Activated B cell treated with CpG ODN at 0.5 μM for 24 hours (primary cell): ENCODE results near the gene PTPRT. TPM values are rescaled to one million over a fixed set of nuclear protein-coding genes. Genes with fewer than 3 reads are reported as not detected.

ENCODE experiments used
- ATAC-seq: fragments of 200-7000 bp; cut with Tn5 transposase; one replicate; pipeline ENCODE4 v1.10.0; 2021; ENCODE audit warnings: low read depth, mild to moderate bottlenecking, moderate library complexity
- CTCF ChIA-PET: fragments of 350-600 bp; sonication (Branson Sonifier 250); formaldehyde crosslinking; loops from one replicate; lab custom pipeline; 2021; ENCODE audit warnings: antibody characterized with exemption; lab: Charles Lee
- POLR2A ChIA-PET: fragments of 350-600 bp; sonication (Branson Sonifier 250); formaldehyde crosslinking; loops from one replicate; lab custom pipeline; 2021; ENCODE audit warnings: antibody characterized with exemption; lab: Charles Lee
- DNase-seq: peaks from one replicate; pipeline ENCODE4 v3.0.0; 2022
- H3K27ac Mint-ChIP-seq: one replicate; pipeline ENCODE4 v1.8.0; 2020; ENCODE audit warnings: mixed read lengths
- H3K27me3 Mint-ChIP-seq: one replicate; pipeline ENCODE4 v1.8.0; 2021; ENCODE audit warnings: mixed read lengths
- H3K36me3 Mint-ChIP-seq: one replicate; pipeline ENCODE4 v1.8.0; 2021; ENCODE audit warnings: low read depth, mixed read lengths
- H3K4me1 Mint-ChIP-seq: one replicate; pipeline ENCODE4 v1.8.0; 2021; ENCODE audit warnings: mixed read lengths
- H3K4me3 Mint-ChIP-seq: one replicate; pipeline ENCODE4 v1.8.0; 2020; ENCODE audit warnings: mild to moderate bottlenecking, mixed read lengths
- H3K9me3 Mint-ChIP-seq: one replicate; pipeline ENCODE4 v1.8.0; 2020; ENCODE audit warnings: mixed read lengths
- CTCF ChIP-seq: fragments of 200-600 bp; IDR thresholded peaks from one replicate; pipeline ENCODE4 v1.8.0; 2022; ENCODE audit warnings: antibody characterized with exemption, mild to moderate bottlenecking
- intact Hi-C: fragments of 100-400 bp; cut with micrococcal nuclease; formaldehyde crosslinking; loops from one replicate; pipeline ENCODE4 v1.15.1; 2024
- total RNA-seq: library from RNA; stranded (reverse); gene quantifications from 2 replicates; pipeline ENCODE4 v1.2.3, GENCODE V29; 2022

The PTPRT gene
- total RNA-seq, 1 donor from 2014 or later: not detected

GRCh38 chr20:43034981-43035724 is 154.6 kb downstream of the PTPRT start:
- Mint-ChIP-seq H3K9me3 (no peaks in the 10 kb centered on the region), H3K27ac (no peak overlapping the region), H3K4me1 (no peaks in the 10 kb centered on the region), H3K27me3 (no peaks in the 10 kb centered on the region), H3K36me3 (no peaks in the 10 kb centered on the region), H3K4me3 (no peak overlapping the region)
- intact Hi-C loops: no loop called here
- DNase-seq: no peak
- POLR2A ChIA-PET: no interaction called here
- TF ChIP-seq CTCF: no peak
- CTCF ChIA-PET: no interaction called here
- ATAC-seq: no peak

GRCh38 chr20:43032459-43032858 is 157.2 kb downstream of the PTPRT start:
- ATAC-seq (no peak), DNase-seq (no peak)
- intact Hi-C loops: no loop called here
- Mint-ChIP-seq H3K9me3 (no peaks in the 10 kb centered on the region), H3K4me1 (no peaks in the 10 kb centered on the region), H3K36me3 (no peaks in the 10 kb centered on the region), H3K4me3 (no peak overlapping the region), H3K27me3 (no peaks in the 10 kb centered on the region), H3K27ac (no peak overlapping the region)
- POLR2A ChIA-PET: no interaction called here
- CTCF ChIA-PET: no interaction called here
- no peak for TF ChIP-seq CTCF

- no peaks in the 10 kb centered on the region for H3K4me1 Mint-ChIP-seq
- DNase-seq (no peak), ATAC-seq (no peak)
- H3K27ac Mint-ChIP-seq: no peak overlapping the region
- intact Hi-C loops: no loop called here
- ChIA-PET POLR2A (no interaction called here), CTCF (no interaction called here)
- H3K9me3 Mint-ChIP-seq: no peaks in the 10 kb centered on the region
- no peaks in the 10 kb centered on the region for H3K27me3 Mint-ChIP-seq
- no peak for TF ChIP-seq CTCF
- no peaks in the 10 kb centered on the region for H3K36me3 Mint-ChIP-seq
- no peak overlapping the region for H3K4me3 Mint-ChIP-seq
Observed at GRCh38 chr20:43029176-43029575, 160.5 kb downstream of the PTPRT start.

DNA sequence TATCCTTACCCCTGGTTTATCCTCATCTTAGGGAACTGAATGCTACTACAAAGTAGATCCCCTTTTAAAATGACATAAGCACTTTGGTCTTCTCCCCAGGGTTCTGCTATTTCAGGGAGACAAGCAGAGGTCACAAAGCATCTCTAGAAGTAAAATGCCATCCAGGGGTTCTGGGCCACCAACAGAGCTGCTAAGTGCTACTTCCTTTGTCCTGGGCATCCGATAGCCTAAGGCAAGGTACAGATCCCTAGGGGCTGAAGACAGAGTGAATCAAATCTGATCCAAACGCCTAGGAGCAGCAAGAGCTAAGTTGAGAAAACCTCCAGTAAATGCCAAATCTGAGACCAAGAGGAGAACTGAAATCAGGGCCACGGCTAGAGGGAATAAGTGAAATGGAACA is 161.2 kb downstream of the PTPRT start:
- H3K27ac Mint-ChIP-seq: no peak overlapping the region
- H3K4me3 Mint-ChIP-seq: no peak overlapping the region
- H3K36me3 Mint-ChIP-seq: no peaks in the 10 kb centered on the region
- no peak for ATAC-seq
- no peak for DNase-seq
- POLR2A ChIA-PET: no interaction called here
- H3K9me3 Mint-ChIP-seq: no peaks in the 10 kb centered on the region
- no peak for TF ChIP-seq CTCF
- intact Hi-C loops: no loop called here
- CTCF ChIA-PET: no interaction called here
- no peaks in the 10 kb centered on the region for H3K27me3 Mint-ChIP-seq
- H3K4me1 Mint-ChIP-seq: no peaks in the 10 kb centered on the region

- TF ChIP-seq CTCF: no peak
- H3K9me3 Mint-ChIP-seq: no peaks in the 10 kb centered on the region
- H3K27me3 Mint-ChIP-seq: no peaks in the 10 kb centered on the region
- ChIA-PET CTCF (no interaction called here), POLR2A (no interaction called here)
- H3K4me1 Mint-ChIP-seq: no peaks in the 10 kb centered on the region
- ATAC-seq: no peak
- no peak for DNase-seq
- no peaks in the 10 kb centered on the region for H3K36me3 Mint-ChIP-seq
- no peak overlapping the region for H3K4me3 Mint-ChIP-seq
- H3K27ac Mint-ChIP-seq: no peak overlapping the region
- intact Hi-C loops: no loop called here
Observed at GRCh38 chr20:43023836-43024235, 165.9 kb downstream of the PTPRT start.
